ENCODE measurements around the gene HNRNPU.

The HNRNPU gene

DNA sequence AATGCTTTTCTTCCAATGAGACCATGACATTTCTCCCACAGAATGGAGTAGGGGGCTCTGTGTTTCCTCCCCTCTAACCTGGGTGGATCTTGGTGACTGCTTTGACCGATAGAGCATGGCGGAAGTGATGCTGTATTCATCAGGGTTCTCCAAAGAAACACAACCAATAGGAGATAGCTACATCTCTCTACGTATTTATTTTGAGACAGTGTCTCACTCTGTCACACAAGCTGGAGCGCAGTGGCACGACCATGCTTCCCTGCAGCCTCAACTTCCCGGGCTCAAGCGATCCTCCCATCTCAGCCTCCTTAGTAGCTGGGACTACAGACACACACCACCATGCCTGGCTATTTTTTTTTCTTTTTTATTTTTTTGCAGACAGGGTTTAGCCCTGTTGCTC lies 29.5 kb upstream of the HNRNPU start:
- in situ Hi-C loops (cut with MboI; ENCODE audit: low sequenced_read_pairs, unreplicated experiment), result no loop called here
- TF ChIP-seq CTCF (IDR thresholded peaks at IDR 0.05; ENCODE audit: borderline replicate concordance, control extremely low read depth, extremely low read depth, insufficient read depth, missing control alignments), result no peak
- no peak for DNase-seq (ENCODE audit: low spot score)

DNA sequence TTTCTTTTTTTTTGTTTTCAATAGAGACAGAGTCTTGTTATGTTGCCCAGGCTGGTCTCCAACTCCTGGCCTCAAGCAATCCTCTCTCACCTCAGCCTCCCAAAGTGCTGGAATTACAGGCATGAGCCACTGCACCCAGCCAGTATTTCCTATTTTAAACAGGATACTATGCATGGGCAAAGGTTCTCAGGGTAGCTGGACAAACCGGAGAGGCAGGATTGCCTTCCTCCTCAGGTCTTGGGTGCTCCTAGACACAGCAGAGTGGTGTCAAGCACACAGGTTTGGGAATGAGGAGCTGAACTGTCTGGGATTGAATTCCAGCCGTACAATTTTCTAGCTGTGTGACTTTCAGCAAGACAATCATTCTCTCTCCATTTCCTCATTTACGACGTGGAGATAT lies 22.9 kb upstream of the HNRNPU start:
- no peak for TF ChIP-seq CTCF (IDR thresholded peaks at IDR 0.05; ENCODE audit: borderline replicate concordance, control extremely low read depth, extremely low read depth, insufficient read depth, missing control alignments)
- no peak for DNase-seq (ENCODE audit: low spot score)
- in situ Hi-C loops (cut with MboI; ENCODE audit: low sequenced_read_pairs, unreplicated experiment), result no loop called here

- in situ Hi-C loops (cut with MboI; ENCODE audit: low sequenced_read_pairs, unreplicated experiment), result no loop called here
- no peak for DNase-seq (ENCODE audit: low spot score)
- no peak for TF ChIP-seq CTCF (IDR thresholded peaks at IDR 0.05; ENCODE audit: borderline replicate concordance, control extremely low read depth, extremely low read depth, insufficient read depth, missing control alignments)
These were observed 17.4 kb upstream of the HNRNPU start for GRCh38 chr1:244881552-244882280.

- in situ Hi-C loops (cut with MboI; ENCODE audit: low sequenced_read_pairs, unreplicated experiment), result no loop called here
These were observed 14.3 kb upstream of the HNRNPU start for GRCh38 chr1:244878681-244879080.

GRCh38 chr1:244876228-244876910 lies 12.0 kb upstream of the HNRNPU start:
- DNase-seq (ENCODE audit: low spot score), result no peak
- in situ Hi-C loops (cut with MboI; ENCODE audit: low sequenced_read_pairs, unreplicated experiment), result no loop called here
- TF ChIP-seq CTCF (IDR thresholded peaks at IDR 0.05; ENCODE audit: borderline replicate concordance, control extremely low read depth, extremely low read depth, insufficient read depth, missing control alignments), result no peak

More at GRCh38 chr1:244878681-244879080, 14.3 kb upstream of the HNRNPU start:
- DNase-seq (ENCODE audit: low spot score), result no peak
- no peak for TF ChIP-seq CTCF (IDR thresholded peaks at IDR 0.05; ENCODE audit: borderline replicate concordance, control extremely low read depth, extremely low read depth, insufficient read depth, missing control alignments)

GRCh38 chr1:244874974-244875579 lies 10.7 kb upstream of the HNRNPU start:
- no peak for TF ChIP-seq CTCF (IDR thresholded peaks at IDR 0.05; ENCODE audit: borderline replicate concordance, control extremely low read depth, extremely low read depth, insufficient read depth, missing control alignments)
- no peak for DNase-seq (ENCODE audit: low spot score)
- in situ Hi-C loops (cut with MboI; ENCODE audit: low sequenced_read_pairs, unreplicated experiment), result no loop called here
